ENCODE measurements around the gene CDC123. TPM values are rescaled to one million over a fixed set of nuclear protein-coding genes. Genes with fewer than 3 reads are reported as not detected.
"Not testable (repeated sequence)": the region's sequence is repeated elsewhere in the genome, so short reads cannot be mapped to it uniquely, and the experiment has no call there.

CDC123 gene
- total RNA-seq, 1 donor: 72.2 TPM

GRCh38 chr10:12287772-12288171 is 91.8 kb downstream of the CDC123 start:
- no peak for DNase-seq (ENCODE audit: low read depth in 2 of 3, low spot score in 2 of 3)

- not testable (repeated sequence) for DNase-seq (ENCODE audit: low read depth in 2 of 3, low spot score in 2 of 3)
These were observed 101.8 kb downstream of the CDC123 start for GRCh38 chr10:12297784-12298183.

- DNase-seq (ENCODE audit: low read depth in 2 of 3, low spot score in 2 of 3): no peak
These were observed 103.4 kb downstream of the CDC123 start for GRCh38 chr10:12299222-12299965.

Other genes starting within 250 kb of the CDC123 start
- gene UPF2, start 153.4 kb upstream of the CDC123 start, total RNA-seq: 12.1 TPM
- 43.1 TPM for gene DHTKD1, start 127.2 kb upstream of the CDC123 start, total RNA-seq
- gene SEC61A2, start 66.5 kb upstream of the CDC123 start, total RNA-seq: 6.7 TPM
- 25.0 TPM for gene NUDT5, start 297 bp upstream of the CDC123 start, total RNA-seq
- 25.6 TPM for gene CAMK1D, start 153.4 kb downstream of the CDC123 start, total RNA-seq

All from hematopoietic multipotent progenitor cell (in vitro differentiated cells).